ENCODE results near the gene UBASH3B. TPM values are rescaled to one million over a fixed set of nuclear protein-coding genes. Genes with fewer than 3 reads are reported as not detected.

UBASH3B gene
- total RNA-seq, 1 donor from 2014 or later: 2.6 TPM

DNA sequence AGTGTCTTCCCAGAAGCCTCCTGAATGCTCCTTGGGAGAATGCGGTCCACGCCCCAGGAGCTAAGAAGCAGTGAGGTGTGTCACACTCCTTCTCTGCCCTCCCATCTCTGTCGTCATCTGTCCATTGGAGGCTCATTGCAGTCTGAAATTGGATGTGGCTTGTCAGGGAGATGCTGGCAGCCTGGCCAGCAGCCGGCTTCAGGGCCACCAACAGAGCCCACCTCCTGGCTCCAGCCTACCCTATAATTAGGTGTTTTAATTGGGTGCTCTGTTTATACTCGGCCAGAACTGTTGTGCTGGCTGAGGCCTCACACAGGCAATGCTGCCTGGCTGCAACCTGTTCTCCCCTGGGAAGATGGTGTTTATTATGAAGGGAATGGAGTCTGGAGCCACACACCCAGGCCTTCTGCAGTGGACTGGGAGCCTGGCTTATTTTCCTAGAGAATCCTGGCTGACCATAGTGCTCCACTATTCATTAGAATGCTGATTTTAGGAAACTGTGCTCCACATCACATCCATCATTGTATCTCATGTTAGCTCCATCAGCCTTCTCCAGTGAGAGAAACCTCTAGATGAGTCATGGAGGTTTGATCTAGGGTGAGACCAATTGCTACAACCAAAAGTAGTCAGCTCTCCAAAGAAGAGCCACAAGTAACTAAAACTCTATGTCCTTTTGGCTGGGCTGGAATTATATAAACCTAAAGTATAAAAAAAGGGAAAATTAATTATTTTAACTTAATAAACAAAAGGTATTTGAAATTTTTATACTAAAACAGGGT lies 96.0 kb downstream of the UBASH3B start:
- Histone ChIP-seq H3K36me3 (no peaks in the 10 kb centered on the region), H3K4me1 (no peaks in the 10 kb centered on the region), H3K4me3 (no peak overlapping the region), H3K9me3 (replicated peaks) (no peaks in the 10 kb centered on the region), H3K27ac (replicated peaks) (no peak overlapping the region), H3K27me3 (ENCODE audit: low read depth) (peaks cover 8% of the 10 kb centered on the region)
- TF ChIP-seq CTCF (IDR thresholded peaks at IDR 0.05; ENCODE audit: borderline replicate concordance): no peak
- intact Hi-C loops (cut with micrococcal nuclease): no loop called here
- no peak for DNase-seq

DNA sequence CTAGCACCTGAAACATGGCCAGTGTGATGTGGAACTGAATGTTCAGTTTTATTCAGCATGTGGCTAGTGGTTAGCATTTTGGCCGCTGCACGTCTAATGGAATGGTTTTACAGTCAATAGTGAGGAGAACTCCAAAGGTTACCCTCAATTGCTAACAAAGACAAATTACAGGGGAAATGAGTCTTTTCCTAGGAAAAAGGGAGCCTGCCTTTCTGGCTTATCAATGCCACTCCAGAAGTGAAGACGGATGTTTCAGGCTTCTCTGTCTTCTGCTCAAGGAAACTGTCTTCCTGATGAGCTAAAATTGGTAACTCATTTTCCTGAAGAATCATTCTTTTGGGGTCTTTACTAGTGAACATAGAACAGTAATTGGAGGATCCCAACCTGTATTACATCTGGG lies 98.5 kb downstream of the UBASH3B start:
- H3K4me1 ChIP-seq: peaks cover 7% of the 10 kb centered on the region
- no peak for DNase-seq
- intact Hi-C loops (cut with micrococcal nuclease): no loop called here
- no peak overlapping the region for H3K27ac ChIP-seq (replicated peaks)
- H3K36me3 ChIP-seq: no peaks in the 10 kb centered on the region
- no peak overlapping the region for H3K4me3 ChIP-seq
- H3K9me3 ChIP-seq (replicated peaks): no peaks in the 10 kb centered on the region
- peaks cover 8% of the 10 kb centered on the region for H3K27me3 ChIP-seq (ENCODE audit: low read depth)
- TF ChIP-seq CTCF (IDR thresholded peaks at IDR 0.05; ENCODE audit: borderline replicate concordance): no peak

DNA sequence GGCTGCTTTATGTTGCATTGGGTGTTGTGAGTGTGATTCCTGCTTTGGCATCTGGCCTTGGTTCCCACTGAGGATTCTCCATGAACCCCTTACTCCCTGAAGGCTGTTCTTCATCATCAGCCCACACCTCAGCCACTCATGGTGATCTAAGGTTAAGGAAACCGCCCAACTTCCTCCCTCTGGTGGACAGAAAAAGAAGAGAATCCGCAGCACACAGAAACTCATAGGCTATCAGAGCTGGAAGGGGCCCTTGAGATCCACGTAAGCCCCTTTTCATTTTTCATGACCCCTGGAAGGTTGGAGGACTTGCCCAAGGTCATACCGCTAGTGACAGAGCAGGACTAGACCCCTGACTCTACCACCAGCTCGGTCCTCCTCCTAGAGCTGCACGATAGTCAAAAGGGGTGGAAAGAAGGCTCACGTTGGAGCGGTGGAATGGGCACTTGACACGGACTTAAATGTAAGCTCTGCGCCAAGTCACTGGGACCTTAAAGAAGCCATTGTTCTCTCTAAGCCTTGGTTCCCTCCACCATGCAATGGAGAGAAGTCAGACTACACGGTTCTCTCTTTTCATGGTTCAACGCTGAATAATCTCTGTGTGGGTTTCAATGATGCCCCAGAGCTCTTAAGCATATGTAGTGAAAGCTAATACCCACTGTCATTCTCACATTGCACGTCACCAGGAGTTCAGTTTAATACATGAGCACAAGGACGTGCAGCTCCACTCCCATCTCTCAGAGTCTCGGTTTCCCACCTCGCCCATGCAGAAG lies 99.2 kb downstream of the UBASH3B start:
- no peak overlapping the region for H3K27ac ChIP-seq (replicated peaks)
- peak; percentile 48 for TF ChIP-seq CTCF (IDR thresholded peaks at IDR 0.05; ENCODE audit: borderline replicate concordance)
- intact Hi-C loops (cut with micrococcal nuclease): no loop called here
- no peaks in the 10 kb centered on the region for H3K36me3 ChIP-seq
- peaks cover 8% of the 10 kb centered on the region for H3K27me3 ChIP-seq (ENCODE audit: low read depth)
- no peak overlapping the region for H3K4me3 ChIP-seq
- peaks cover 7% of the 10 kb centered on the region for H3K4me1 ChIP-seq
- no peaks in the 10 kb centered on the region for H3K9me3 ChIP-seq (replicated peaks)
- no peak for DNase-seq

DNA sequence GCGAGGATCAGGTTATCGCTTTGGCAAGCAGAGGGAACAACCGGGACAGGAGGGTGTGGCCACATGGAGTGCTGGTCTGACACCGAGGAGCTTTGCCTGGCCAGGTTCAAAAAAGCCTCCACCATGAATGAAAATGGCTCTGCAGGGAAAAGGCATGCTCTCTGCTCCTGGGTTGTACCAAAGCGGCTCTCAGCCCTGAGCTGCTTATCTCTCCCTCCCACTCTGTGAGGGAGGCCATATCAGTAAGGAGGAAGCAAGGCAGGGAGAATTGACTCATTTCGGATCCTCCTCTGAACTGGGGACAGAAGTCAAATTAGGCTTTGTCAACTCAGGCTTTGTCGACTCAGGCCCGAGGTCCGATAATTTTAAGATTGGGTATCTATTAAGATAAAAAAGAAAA lies 99.9 kb downstream of the UBASH3B start:
- peaks cover 5% of the 10 kb centered on the region for H3K27me3 ChIP-seq (ENCODE audit: low read depth)
- DNase-seq: no peak
- H3K27ac ChIP-seq (replicated peaks): no peak overlapping the region
- H3K36me3 ChIP-seq: no peaks in the 10 kb centered on the region
- H3K9me3 ChIP-seq (replicated peaks): no peaks in the 10 kb centered on the region
- TF ChIP-seq CTCF (IDR thresholded peaks at IDR 0.05; ENCODE audit: borderline replicate concordance): no peak
- intact Hi-C loops (cut with micrococcal nuclease): no loop called here
- no peak overlapping the region for H3K4me3 ChIP-seq
- H3K4me1 ChIP-seq: peaks cover 7% of the 10 kb centered on the region

GRCh38 chr11:122755941-122756340 lies 100.4 kb downstream of the UBASH3B start:
- H3K9me3 ChIP-seq (replicated peaks): no peaks in the 10 kb centered on the region
- no peaks in the 10 kb centered on the region for H3K36me3 ChIP-seq
- H3K4me3 ChIP-seq: no peak overlapping the region
- no peak for DNase-seq
- peaks cover 5% of the 10 kb centered on the region for H3K27me3 ChIP-seq (ENCODE audit: low read depth)
- H3K4me1 ChIP-seq: peaks cover 7% of the 10 kb centered on the region
- no peak for TF ChIP-seq CTCF (IDR thresholded peaks at IDR 0.05; ENCODE audit: borderline replicate concordance)
- intact Hi-C loops (cut with micrococcal nuclease): no loop called here
- H3K27ac ChIP-seq (replicated peaks): no peak overlapping the region

All from left ventricle myocardium inferior (tissue), 1 donor.